Measurements from ENCODE around the gene TPRN. TPM values are rescaled to one million over a fixed set of nuclear protein-coding genes. Genes with fewer than 3 reads are reported as not detected.
A peak's percentile ranks its signal among the peaks of the same experiment; 100 is the strongest.

Gene TPRN
- total RNA-seq, 1 donor from 2014 or later, result 2.6 TPM

DNA sequence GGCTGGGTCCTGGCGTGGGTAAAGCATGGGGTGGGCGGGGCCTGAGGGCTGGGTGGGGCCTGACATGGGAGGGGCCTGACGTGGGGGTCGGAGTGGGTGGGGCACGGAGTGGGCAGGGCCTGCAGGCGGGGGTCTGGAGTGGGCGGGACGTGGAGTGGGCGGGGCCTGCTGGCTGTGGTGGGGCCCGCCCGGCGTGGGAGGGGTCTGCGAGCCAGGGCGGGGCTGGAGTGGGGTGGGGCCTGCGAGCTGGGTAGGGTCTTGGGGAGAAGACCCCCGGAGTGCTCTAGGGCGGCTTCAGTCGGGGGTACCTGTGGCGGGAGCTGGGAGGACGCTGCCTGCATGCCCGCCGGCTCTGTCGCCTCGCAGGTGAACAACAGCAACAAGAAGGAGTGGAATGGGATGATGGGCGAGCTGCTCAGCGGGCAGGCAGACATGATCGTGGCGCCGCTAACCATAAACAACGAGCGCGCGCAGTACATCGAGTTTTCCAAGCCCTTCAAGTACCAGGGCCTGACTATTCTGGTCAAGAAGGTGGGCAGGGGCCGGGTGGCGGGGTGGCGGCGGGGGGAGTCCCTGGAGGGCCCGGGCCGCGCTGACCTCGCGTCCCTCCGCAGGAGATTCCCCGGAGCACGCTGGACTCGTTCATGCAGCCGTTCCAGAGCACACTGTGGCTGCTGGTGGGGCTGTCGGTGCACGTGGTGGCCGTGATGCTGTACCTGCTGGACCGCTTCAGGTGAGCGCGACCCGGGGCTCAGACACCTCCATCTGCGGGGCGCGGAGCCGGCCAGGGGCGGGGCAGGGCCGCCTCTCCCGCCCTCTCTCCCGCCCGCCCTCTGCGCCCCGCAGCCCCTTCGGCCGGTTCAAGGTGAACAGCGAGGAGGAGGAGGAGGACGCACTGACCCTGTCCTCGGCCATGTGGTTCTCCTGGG, 38.7 kb downstream of the TPRN start:
- DNase-seq (ENCODE audit: low read depth in 2 of 2), result no peak

DNA sequence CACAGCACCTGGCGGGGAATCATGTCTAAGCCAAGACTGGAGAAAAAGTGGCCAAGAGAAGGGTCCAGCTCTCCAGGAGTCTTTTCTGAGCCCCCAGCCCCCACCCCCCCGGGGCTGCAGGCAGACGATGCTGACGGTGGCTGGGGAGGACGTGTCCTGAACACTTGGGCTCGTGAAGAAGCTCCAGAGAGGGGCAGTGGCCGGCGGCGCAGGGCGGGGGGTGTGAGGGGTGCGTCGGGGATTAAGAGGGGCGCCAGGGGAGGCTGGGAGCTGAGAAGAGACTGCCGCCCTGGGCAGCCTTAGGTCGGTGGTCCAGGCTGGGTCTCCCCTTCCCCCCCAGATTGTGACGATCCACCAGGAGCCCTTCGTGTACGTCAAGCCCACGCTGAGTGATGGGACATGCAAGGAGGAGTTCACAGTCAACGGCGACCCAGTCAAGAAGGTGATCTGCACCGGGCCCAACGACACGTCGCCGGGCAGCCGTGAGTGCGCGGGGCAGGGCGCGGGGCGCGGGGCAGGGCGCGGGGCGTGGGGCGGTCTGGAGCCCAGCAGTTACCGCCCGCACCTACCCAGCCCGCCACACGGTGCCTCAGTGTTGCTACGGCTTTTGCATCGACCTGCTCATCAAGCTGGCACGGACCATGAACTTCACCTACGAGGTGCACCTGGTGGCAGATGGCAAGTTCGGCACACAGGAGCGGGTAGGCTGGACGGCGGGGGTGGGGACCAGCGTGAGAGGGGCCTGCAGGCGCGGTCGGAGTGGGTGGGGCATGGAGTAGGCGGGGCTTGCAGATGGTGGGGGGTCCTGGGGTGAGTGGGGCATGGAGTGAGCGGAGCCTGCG, 39.6 kb downstream of the TPRN start:
- DNase-seq (ENCODE audit: low read depth in 2 of 2), result no peak

DNA sequence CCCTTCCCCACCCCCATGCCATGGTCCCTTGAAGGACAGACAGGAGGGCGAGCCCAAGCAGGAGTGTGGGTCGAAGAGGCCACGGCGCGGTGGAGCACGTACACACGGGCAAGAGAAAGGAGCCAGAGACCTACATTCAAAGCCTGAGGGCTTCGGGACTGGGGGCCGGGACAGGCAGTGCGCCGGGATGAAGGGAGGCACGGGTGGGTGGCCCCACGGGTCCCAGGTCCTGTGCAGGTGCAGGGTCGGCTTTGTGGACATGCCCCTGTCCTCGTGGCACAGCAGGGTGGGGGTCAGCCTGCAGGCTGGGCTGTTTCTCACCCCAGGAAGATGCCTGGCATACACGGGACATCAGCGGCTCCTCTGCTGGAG, 40.5 kb downstream of the TPRN start:
- DNase-seq (ENCODE audit: low read depth in 2 of 2), result no peak

DNA sequence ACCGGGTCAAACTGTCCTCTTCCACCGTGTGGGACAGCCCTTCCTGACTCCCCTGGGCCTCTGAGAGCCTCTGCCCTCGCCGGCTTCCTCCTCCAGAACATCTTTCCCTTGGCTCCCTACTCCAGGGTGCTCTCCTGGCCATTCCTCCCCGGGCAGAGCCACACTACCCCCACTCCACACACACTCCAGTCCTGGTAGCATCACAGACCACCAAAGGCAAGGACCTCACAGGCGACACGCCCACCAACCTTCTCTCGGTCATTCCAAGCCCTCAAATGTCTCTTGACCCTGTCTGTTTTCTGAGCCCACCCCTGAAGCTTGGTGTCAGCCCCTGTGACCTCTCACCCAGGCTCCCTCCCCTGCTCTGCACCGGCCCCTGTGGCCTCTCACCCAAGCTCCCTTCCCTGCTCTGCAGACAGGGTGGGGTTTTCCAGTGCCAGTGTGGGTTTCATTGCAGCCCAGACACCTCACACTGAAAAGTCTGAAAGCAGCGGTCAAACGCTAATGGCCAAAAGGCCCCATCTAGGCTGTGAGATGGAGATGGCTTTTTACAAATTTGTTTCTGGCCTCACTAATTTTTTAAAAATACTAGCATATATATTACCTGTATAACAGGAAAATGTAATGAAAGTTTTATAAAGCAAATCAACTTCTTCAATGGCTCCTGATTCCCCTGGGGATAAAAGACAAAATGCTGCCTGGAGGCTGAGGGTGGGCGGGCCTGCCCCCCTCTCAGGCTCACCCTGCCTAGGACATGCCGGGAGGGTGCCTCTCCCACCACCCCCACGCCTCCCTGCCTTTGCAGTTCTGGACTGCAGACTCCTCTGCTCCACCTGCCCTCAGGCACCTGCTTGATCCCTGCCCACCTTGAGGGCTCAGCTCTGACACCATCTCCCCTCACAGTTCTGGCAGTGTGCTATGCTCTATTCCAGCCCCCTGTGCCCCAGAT, 41.2 kb downstream of the TPRN start:
- DNase-seq (ENCODE audit: low read depth in 2 of 2), result no peak

DNA sequence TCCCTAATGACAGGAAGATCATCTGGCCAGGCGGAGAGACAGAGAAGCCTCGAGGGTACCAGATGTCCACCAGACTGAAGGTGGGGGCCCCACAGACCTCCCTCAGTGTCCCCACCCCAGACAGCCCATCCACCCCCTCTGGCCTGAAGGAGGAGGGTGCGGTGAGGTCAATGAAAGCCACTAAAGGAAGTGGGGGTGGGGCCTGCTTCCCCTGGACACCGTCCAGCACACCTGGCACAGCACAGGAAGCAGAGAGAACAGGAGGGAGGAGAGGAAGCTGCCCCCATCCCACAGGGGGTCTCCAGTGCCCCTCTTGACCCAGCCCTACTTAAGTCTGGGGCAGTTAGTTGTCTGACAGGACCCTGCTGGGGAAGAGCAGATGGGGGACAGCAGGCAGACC, 41.9 kb downstream of the TPRN start:
- DNase-seq (ENCODE audit: low read depth in 2 of 2), result no peak

DNA sequence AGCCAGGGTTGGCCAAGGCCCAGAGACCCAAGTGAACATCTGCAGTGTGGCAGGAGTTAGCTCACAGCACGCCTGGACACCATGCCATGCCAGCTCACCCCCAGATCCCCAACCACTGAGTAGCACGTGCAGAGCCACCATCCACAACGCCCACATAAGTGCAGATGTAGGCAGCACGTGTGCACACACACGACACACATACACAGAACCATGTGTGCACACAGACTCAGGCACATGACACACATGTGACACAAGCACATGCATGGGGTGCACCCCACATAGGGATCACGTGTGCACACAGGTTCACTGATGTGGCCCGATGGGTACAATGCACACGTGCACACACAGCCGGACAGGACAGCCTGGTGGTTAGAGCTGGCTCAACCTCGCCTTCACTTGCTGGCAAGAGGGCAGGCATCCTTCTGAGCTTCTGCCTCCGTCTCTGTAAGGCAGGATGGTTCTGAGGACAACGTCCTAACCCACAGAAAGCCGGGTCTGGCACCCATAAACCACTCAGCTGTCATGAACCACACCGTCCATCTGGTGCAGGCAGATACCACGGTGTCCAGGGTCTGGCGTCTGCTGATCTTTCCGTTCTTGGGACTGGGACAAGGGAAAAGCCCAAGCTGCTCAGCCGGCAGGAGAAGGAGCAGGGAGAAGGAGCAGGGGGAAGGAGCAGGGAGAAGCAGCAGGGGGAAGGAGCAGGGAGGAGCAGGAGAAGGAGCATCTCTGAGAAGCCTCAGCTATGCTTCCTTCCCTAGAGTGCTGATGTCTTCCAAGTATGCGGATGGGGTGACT, 42.7 kb downstream of the TPRN start:
- DNase-seq (ENCODE audit: low read depth in 2 of 2), result no peak

DNA sequence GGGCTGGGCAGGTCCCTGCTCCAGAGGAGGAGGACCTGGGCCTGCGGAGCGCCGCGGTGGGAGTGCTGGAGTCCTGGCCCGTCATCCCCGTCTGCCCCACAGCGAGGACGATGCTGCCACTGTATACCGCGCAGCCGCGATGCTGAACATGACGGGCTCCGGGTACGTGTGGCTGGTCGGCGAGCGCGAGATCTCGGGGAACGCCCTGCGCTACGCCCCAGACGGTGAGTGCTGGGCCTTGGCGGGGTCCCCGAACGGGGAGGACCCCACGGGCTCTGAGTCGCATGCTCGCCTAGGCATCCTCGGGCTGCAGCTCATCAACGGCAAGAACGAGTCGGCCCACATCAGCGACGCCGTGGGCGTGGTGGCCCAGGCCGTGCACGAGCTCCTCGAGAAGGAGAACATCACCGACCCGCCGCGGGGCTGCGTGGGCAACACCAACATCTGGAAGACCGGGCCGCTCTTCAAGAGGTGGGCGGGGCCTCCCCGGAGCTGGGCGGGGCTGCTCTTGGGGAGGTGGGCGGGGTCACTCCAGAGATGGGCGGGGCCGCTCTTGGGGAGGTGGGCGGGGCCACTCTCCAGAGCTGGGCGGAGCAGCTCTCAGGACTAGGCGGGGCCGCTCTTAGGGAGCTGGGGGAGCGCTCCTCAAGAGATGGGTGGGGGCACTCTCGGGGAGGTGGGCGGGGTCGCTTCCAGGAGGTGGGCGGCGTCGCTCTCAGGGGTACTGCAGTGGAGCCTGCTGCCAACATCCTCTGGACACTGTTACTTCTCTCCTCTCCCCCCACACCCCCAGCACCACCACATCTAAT, 43.8 kb downstream of the TPRN start:
- DNase-seq (ENCODE audit: low read depth in 2 of 2), result peak; percentile 43 to 53

DNA sequence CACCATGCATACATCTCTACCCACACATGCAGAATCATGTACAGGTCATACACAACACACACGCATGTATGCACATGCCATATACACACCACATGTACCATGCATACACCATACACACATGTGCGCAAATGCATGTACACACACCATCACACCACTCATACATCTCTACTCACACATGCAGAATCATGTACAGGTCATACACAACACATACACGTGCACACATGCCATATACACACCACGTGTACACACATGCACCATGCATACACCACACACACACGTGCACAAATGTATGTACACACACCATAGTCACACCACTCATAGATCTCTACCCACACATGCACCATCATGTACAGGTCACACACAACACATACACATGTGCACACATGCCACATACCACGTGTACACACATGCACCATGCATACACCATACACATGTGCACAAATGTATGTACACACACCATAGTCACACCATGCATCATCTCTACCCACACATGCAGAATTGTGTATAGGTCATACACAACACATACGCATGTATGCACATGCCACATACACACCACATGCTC, 47.6 kb downstream of the TPRN start:
- no peak for DNase-seq (ENCODE audit: low read depth in 2 of 2)

DNA sequence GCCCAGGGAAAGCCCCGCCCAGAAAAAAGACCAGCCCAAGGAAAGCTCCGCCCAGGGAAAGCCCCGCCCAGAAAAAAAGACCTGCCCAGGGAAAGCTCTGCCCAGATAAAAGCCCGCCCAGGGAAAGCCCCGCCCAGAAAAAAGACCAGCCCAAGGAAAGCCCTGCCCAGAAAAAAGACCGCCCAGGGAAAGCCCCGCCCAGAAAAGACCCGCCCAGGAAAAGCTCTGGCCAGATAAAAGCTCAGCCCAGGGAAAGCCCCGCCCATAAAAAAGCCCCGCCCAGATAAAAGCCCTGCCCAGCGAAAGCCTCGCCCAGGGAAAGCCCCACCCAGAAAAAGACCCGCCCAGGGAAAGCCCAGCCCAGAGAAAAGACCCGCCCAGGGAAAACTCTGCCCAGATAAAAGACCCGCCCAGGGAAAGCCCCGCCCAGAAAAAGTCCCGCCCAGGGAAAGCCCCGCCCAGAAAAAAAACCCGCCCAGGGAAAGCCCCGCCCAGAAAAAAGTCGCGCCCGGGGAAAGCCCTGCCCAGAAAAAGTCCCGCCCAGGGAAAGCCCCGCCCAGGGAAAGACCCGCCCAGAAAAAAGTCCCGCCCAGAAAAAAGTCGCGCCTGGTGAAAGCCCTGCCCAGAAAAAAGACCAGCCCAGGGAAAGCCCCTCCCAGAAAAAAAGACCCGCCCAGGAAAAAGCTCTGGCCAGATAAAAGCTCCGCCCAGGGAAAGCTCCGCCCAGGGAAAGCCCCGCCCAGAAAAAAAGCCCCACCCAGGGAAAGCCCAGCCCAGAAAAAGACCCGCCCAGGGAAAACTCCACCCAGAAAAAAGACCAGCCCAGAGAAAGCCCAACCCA, 49.7 kb downstream of the TPRN start:
- peak; percentile 69 to 83 for DNase-seq (ENCODE audit: low read depth in 2 of 2)

DNA sequence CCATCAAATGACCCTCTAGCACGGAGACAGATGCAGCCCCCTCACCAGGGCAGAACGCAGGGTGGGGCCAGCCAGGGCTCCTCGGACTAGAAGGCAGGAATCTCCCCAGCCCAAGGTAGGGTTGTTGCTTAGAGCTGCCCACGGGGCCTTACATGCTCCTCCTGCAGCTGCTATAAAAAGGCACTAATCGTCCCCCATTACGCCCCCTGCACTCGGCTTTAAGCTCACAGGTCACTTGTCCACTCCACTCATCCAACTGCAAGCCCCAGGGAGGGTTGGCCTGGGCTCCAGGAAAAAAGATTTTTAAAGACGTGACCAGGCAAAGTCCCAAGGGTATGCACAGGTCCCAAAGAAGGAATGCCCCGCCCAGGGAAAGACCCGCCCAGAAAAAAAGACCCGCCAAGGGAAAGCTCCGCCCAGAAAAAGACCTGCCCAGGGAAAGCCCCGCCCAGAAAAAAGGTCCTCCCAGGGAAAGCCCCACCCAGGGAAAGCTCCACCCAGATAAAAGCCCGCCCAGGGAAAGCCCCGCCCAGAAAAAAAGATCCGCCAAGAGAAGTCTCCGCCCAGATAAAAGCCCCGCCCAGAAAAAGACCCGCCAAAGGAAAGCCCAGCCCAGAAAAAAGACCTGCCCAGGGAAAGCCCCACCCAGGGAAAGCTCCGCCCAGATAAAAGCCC, 50.5 kb downstream of the TPRN start:
- DNase-seq (ENCODE audit: low read depth in 2 of 2), result no peak

DNA sequence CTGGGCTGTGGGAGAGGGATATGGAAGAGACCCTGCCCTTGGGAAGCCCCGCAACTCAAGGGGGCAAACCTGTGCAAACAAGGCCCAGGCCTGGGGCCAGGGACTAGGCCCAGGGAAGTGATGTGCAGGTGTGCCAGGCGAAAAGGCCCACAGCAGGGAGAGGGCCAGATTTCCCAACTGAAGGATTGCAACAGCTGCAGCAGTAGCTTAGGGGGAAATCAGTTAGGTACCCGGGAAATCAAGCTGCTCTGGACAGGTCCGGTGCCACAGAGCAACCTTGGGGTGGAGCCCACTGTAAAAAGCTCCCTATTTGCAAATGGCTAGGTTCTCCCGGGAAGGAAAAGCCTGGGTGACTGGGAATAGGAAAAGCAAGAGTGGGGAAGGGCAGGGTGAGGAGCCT, 51.2 kb downstream of the TPRN start:
- DNase-seq (ENCODE audit: low read depth in 2 of 2), result no peak

DNA sequence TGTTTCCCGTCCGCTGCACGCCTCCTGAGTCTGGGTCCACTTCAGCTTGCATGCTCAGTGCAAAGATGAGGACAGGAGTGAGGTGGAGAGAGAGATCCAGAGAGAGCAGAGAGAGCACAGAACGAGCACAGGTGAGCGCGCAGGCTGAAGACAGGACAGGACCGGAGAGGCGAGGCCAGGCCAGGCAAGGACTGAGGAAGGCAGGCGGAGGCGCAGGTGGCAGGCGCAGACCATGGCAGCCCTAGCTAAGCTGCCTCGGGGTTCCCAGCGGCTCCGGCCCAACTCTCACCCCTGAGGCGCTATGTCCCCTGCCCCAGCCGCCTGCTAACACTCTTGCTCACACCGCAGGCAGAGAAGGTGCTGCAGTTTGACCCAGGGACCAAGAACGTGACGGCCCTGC, 51.9 kb downstream of the TPRN start:
- no peak for DNase-seq (ENCODE audit: low read depth in 2 of 2)

DNA sequence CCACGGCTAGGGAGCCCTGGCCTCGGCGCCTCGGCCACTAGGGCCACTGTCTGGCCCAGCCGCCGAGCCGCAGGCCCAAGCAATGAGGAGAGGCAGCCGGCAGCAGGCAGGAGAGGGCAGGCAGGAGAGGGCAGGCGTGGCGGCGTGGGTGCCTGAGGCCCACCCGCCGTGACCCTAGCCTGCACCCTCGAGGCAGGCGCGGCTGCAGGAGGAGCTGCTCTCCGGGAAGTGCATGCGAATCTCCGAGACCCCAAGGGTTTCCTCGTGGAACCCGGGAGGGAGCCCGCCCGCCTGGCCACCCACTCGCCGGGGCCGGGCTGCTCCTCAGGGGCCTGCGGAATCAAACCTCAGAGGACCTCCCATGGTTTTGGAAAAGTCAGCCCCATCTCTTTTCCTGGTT, 52.3 kb downstream of the TPRN start:
- DNase-seq (ENCODE audit: low read depth in 2 of 2), result no peak

DNA sequence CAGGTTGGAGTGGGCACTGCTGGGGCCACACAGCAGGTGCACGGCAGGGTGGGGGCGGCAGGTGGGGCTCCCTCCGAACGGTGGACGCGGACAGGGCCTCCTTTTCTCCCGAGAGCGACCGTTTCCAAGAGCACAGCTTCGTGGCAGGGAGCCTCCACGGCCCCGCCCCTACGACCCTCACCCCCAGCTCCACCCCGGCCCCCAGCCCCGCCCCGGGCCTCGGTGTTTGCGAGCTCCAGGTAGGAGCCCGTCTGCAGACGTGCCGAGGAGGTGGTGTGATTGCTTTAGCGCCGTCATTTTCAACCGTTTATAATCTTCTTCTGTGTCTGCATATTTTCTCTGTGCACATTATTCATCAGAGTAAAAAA, 52.8 kb downstream of the TPRN start:
- DNase-seq (ENCODE audit: low read depth in 2 of 2), result no peak

DNA sequence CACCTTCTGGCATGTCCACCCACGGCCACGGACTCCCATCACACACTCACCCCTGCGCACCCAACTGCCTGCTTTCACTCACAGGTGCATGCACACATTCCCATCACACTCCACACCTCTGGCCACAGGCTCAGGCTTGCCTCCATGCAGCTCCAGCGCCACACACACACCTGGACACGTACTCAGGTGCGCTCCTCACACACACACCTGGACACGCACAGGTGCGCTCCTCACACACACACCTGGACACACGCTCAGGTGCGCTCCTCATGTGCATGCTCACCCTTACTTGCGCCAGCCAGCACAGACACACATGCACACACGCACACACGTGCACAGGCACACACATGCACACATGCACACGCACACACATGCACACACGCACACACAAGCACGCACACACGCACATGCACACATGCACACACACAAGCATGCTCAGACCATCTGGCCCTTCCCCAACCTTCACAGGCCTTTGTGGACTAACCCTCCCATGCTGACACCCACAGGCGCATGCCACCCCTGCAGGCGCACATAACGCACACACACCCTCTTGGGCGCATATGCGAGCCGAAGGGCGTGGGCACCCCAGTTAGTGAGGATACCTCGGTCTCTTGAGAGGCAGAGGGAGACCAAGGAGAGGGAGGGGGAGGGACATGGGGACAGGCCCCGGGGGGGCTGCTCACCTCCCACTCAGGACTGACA, 53.3 kb downstream of the TPRN start:
- DNase-seq (ENCODE audit: low read depth in 2 of 2), result no peak

DNA sequence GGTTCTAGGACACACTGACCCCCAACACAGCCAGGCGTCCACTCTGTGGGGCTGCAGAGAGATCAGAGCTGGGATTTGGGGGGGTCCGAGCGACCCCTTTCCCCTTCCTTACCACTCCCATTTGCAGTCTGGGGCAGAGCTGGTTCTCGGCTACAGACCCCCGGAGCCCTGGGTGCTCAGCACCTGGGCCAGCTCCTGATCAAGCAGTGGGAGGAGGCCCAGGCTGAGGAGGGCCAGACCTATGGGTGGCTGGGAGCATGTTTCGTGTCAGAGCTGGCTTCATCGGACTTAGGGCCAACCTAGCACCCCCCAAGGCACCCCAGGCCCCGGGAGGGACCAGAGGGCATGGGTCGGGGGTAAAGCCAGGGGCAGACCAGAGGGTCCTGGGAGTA, 54.0 kb downstream of the TPRN start:
- DNase-seq (ENCODE audit: low read depth in 2 of 2), result no peak

DNA sequence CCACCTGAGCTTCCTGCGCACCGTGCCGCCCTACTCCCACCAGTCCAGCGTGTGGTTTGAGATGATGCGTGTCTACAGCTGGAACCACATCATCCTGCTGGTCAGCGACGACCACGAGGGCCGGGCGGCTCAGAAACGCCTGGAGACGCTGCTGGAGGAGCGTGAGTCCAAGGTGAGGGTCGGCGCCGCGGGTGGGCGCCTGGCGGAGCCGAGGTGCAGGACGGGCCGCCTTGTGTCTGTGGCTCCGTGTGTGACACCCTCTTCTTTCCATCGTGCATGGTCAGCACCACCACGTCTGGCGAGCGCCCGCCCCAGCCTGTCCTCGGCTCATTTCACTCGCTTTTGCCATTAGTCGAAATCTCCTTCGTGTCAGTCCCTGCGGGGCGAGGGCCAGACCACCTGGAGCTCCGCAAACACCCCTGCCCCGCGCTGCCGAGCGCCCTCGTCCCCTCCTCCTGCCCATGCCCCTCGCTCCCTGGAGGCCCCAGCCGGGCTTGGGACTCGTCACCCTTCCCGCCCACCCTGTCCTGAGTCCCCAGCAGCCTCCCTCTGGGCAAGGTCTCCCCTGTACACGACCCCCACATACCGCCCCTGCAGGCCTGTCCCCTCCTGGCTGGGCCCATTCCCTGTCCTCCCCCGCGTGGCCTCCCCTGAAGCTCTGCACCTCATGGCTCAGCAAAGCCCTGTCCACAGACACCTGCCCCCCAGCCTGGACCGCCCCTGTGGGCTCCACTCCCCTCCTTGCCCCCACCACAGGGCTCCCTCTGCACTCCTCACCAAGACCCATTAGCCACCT, 54.6 kb downstream of the TPRN start:
- DNase-seq (ENCODE audit: low read depth in 2 of 2), result no peak

Measured in lung microvascular endothelial cell (primary cell).